Heart right ventricle (tissue), 16 donors: Measurements from ENCODE around the gene TSPOAP1. TPM values are rescaled to one million over a fixed set of nuclear protein-coding genes. Genes with fewer than 3 reads are reported as not detected.

Source experiments
- ATAC-seq, 8 donors: fragments of 200-7000 bp; cut with Tn5 transposase; one replicate each; pipeline ENCODE4 v1.9.1; 2020; ENCODE audit warnings: mild to moderate bottlenecking in 8 of 8, moderate library complexity in 8 of 8, moderate number of reproducible peaks in 1 of 8
- DNase-seq, 2 donors: peaks; one replicate each; pipeline ENCODE4 v3.0.0-alpha.2; 2020
- H3K27ac ChIP-seq, 10 donors: fragments of 200-600 bp; sonication (generic) in 2 of 10; one replicate each; pipeline versions ENCODE4 v1.5.0 to v1.8.0; 2020 to 2022; ENCODE audit warnings: mild to moderate bottlenecking in 3 of 10
- H3K27me3 ChIP-seq, 7 donors: fragments of 200-600 bp; one replicate each; pipeline ENCODE4 v1.8.0; 2021 to 2022; ENCODE audit warnings: mild to moderate bottlenecking in 2 of 7
- H3K36me3 ChIP-seq, 9 donors: fragments of 200-600 bp; sonication (generic) in 1 of 9; one replicate each; pipeline versions ENCODE4 v1.5.0 to v1.8.0; 2020 to 2022; ENCODE audit warnings: mild to moderate bottlenecking in 2 of 9
- H3K4me1 ChIP-seq, 9 donors: fragments of 200-600 bp; sonication (generic) in 1 of 9; one replicate each; pipeline versions ENCODE4 v1.5.0 to v1.8.0; 2020 to 2022; ENCODE audit warnings: mild to moderate bottlenecking in 4 of 9
- H3K4me3 ChIP-seq, 10 donors: fragments of 200-600 bp; sonication (generic) in 2 of 10; one replicate each; pipeline versions ENCODE4 v1.5.0 to v1.8.0; 2020 to 2022; ENCODE audit warnings: mild to moderate bottlenecking in 7 of 10, moderate library complexity in 2 of 10
- H3K9me3 ChIP-seq, 11 donors: fragments of 200-600 bp in 10 of 11; sonication (generic) in 2 of 11; one replicate each; pipeline versions ENCODE4 v1.5.0 to v1.8.0; 2013 to 2022; ENCODE audit warnings: mild to moderate bottlenecking in 2 of 11, control low read depth in 1 of 11, moderate library complexity in 1 of 11
- CTCF ChIP-seq, 9 donors: fragments of 200-600 bp; sonication (generic) in 2 of 9; IDR thresholded peaks; one replicate each; pipeline versions ENCODE4 v1.5.0 to v1.8.0; 2021 to 2022; ENCODE audit warnings: antibody characterized with exemption in 9 of 9, mild to moderate bottlenecking in 5 of 9, moderate library complexity in 1 of 9
- WGBS, 2 donors: extraction: QIAGEN DNeasy Blood & Tissue Kit; methylation state at CpG; one replicate each; pipeline ENCODE4 v1.1.7; 2013; ENCODE audit warnings: inconsistent platforms in 1 of 2; 5-methylcytosine and 5-hydroxymethylcytosine counted together
- intact Hi-C, 10 donors: fragments of 100-400 bp; cut with DNase I; formaldehyde crosslinking; loops; one replicate each; pipeline versions ENCODE4 v1.11.1 to v1.14.2; 2022
- polyA plus RNA-seq, 2 donors: library from polyadenylated mRNA; stranded (reverse); fragments of 200-250 nt; gene quantifications; one replicate each; pipeline ENCODE4 v1.2.3, GENCODE V29; 2013
- total RNA-seq, 10 donors: library from RNA; stranded (reverse); fragmentation: NEBNext Ultra II Directional in 3 of 10; extraction: Animal tissue kit (Norgen Biotek cat#: 25700) in 3 of 10; gene quantifications; one replicate each; pipeline versions ENCODE4 v1.2.1 to v1.2.4, GENCODE V29; 2021 to 2023
- donor health status: Arrhythmogenic right ventricular cardiomyopathy.
- donor health status: ischemic (EF 13 %, LVEDD 7.1; RV severe dilation, severe dysfunction).
- donor health status: healthy with polysubstance abuse.
- donor health status: DM: no; HTN: yes; CAD: no.
- donor health status: DM: no; HTN: no; CAD: no.
- donor health status: ischemic (EF 25% LVEDD 6.9; RV normal size, moderate dysfunction).
- donor health status: ischemic (EF 25% LVEDD 5.7; RV mildly dilated, moderate dysfunction).
- donor health status: healthy.
- donor health status: DM: yes; HTN: yes; CAD: no.
- donor health status: Ischemic cardiomyopathy.
- donor health status: ischemic (EF 35%, LVEDD 5.7; RV mildly dilated, moderate dysfunction).
- donor health status: nonischemic (EF 11% LVEDD 7.7; RV severe dilation, severe dysfunction).
- donor health status: DM: yes; HTN: yes; CAD: no.
- donor health status: PGD.
- donor health status: ischemic (EF 29% LVEDD 5.4; RV normal size, mild dysfunction).
- donor health status: nonischemic (EF 23%, LVEDD 6.1; RV moderate dilation, normal function).

TSPOAP1 gene
- total and polyA plus RNA-seq, 12 donors: 1.6 to 35.6 (median 12.4) TPM

GRCh38 chr17:58330997-58331814 is 2.6 kb upstream of the TSPOAP1 start:
- no peak for TF ChIP-seq CTCF (IDR thresholded peaks at IDR 0.05)
- peak in 6 of 8 donors; percentile 30 to 71 (median 48) for ATAC-seq
- intact Hi-C loops: no loop called here
- Histone ChIP-seq H3K27ac (peak overlapping the region in 6 of 10 donors; percentile 61 to 100 (median 71)), H3K27me3 (peaks cover 0 to 62% (median 32%) of the 10 kb centered on the region in 7 donors), H3K4me3 (peak overlapping the region in 9 of 10 donors; percentile 12 to 82 (median 37)), H3K4me1 (peaks cover 0 to 38% (median 3%) of the 10 kb centered on the region in 9 donors), H3K36me3 (peaks cover 0 to 12% (median 0%) of the 10 kb centered on the region in 9 donors), H3K9me3 (no peaks in the 10 kb centered on the region)
- DNase-seq: no peak
- 75 to 86% methylated on average over 23 of the region's 23 CpGs for WGBS, 2 donors

- H3K9me3 ChIP-seq: no peaks in the 10 kb centered on the region
- DNase-seq (no peak), ATAC-seq (no peak)
- H3K27ac ChIP-seq: peak overlapping the region in 5 of 10 donors; percentile 28 to 100 (median 70)
- H3K4me3 ChIP-seq: peak overlapping the region in 7 of 10 donors; percentile 26 to 82 (median 43)
- peaks cover 0 to 32% (median 0%) of the 10 kb centered on the region in 9 donors for H3K4me1 ChIP-seq
- TF ChIP-seq CTCF (IDR thresholded peaks at IDR 0.05): no peak
- intact Hi-C loops: no loop called here
- 84 to 87% methylated on average over 10 of the region's 10 CpGs for WGBS, 2 donors
- peaks cover 0 to 67% (median 32%) of the 10 kb centered on the region in 7 donors for H3K27me3 ChIP-seq
- H3K36me3 ChIP-seq: peaks cover 0 to 12% (median 0%) of the 10 kb centered on the region in 9 donors
These were observed 2.0 kb upstream of the TSPOAP1 start for GRCh38 chr17:58330538-58330996.

GRCh38 chr17:58329810-58330537 is 1.4 kb upstream of the TSPOAP1 start:
- H3K36me3 ChIP-seq: peaks cover 0 to 12% (median 0%) of the 10 kb centered on the region in 9 donors
- no peaks in the 10 kb centered on the region for H3K9me3 ChIP-seq
- DNase-seq (no peak), ATAC-seq (no peak)
- H3K4me3 ChIP-seq: peak overlapping the region in 6 of 10 donors; percentile 26 to 82 (median 44)
- H3K27ac ChIP-seq: peak overlapping the region in 2 of 10 donors; percentile 86 to 100
- 74 to 81% methylated on average over 4 of the region's 4 CpGs for WGBS, 2 donors
- H3K27me3 ChIP-seq: peaks cover 0 to 72% (median 35%) of the 10 kb centered on the region in 7 donors
- intact Hi-C loops: no loop called here
- no peak for TF ChIP-seq CTCF (IDR thresholded peaks at IDR 0.05)
- peaks cover 0 to 28% (median under 1%) of the 10 kb centered on the region in 9 donors for H3K4me1 ChIP-seq
